Glomerular visceral epithelial cell (primary cell): ENCODE data around the gene LARGE1.

ENCODE experiments used
- DNase-seq: peaks from one replicate; pipeline ENCODE4 v3.0.0-alpha.2; 2016; ENCODE audit errors: extremely low spot score

Gene LARGE1

GRCh38 chr22:33260498-33260897, 659.8 kb downstream of the LARGE1 start:
- no peak for DNase-seq

- no peak for DNase-seq
Measured at GRCh38 chr22:33255791-33256190, 664.5 kb downstream of the LARGE1 start.

- no peak for DNase-seq
Measured at GRCh38 chr22:33248948-33249347, 671.3 kb downstream of the LARGE1 start.

GRCh38 chr22:33247758-33248157, 672.5 kb downstream of the LARGE1 start:
- no peak for DNase-seq

GRCh38 chr22:33242078-33242477, 678.2 kb downstream of the LARGE1 start:
- DNase-seq, result no peak

GRCh38 chr22:33240888-33241475, 679.3 kb downstream of the LARGE1 start:
- no peak for DNase-seq

- DNase-seq, result no peak
Measured at GRCh38 chr22:33232071-33232470, 688.2 kb downstream of the LARGE1 start.

GRCh38 chr22:33227791-33228190, 692.5 kb downstream of the LARGE1 start:
- DNase-seq, result no peak

- DNase-seq, result no peak
Measured at GRCh38 chr22:33224841-33225240, 695.4 kb downstream of the LARGE1 start.
